ENCODE data around the gene EHMT1. TPM values are rescaled to one million over a fixed set of nuclear protein-coding genes. Genes with fewer than 3 reads are reported as not detected.

EHMT1 gene
- total RNA-seq, 4 donors from 2014 or later = 77.2 to 300 (median 161) TPM

GRCh38 chr9:137827908-137828526, 209.2 kb downstream of the EHMT1 start:
- no peaks in the 10 kb centered on the region for H3K9me3 ChIP-seq
- TF ChIP-seq CTCF (IDR thresholded peaks at IDR 0.05) = no peak
- TF ChIP-seq POLR2A (IDR thresholded peaks at IDR 0.05) = no peak
- no peak overlapping the region for H3K27ac ChIP-seq
- H3K4me1 ChIP-seq = peaks cover 0 to 3% (median 0%) of the 10 kb centered on the region in 4 donors
- DNase-seq = no peak
- peaks cover 0 to 57% (median 0%) of the 10 kb centered on the region in 3 donors for H3K36me3 ChIP-seq
- no peak overlapping the region for H3K4me3 ChIP-seq
- no peaks in the 10 kb centered on the region for H3K27me3 ChIP-seq

GRCh38 chr9:137828527-137829259, 209.9 kb downstream of the EHMT1 start:
- Histone ChIP-seq H3K9me3 (no peaks in the 10 kb centered on the region), H3K27ac (no peak overlapping the region), H3K4me1 (peaks cover 0 to 3% (median 0%) of the 10 kb centered on the region in 4 donors), H3K27me3 (no peaks in the 10 kb centered on the region), H3K36me3 (peaks cover 0 to 64% (median 0%) of the 10 kb centered on the region in 3 donors), H3K4me3 (no peak overlapping the region)
- DNase-seq = no peak
- TF ChIP-seq POLR2A (IDR thresholded peaks at IDR 0.05) (no peak), CTCF (IDR thresholded peaks at IDR 0.05) (no peak)

GRCh38 chr9:137829260-137829996, 210.6 kb downstream of the EHMT1 start:
- Histone ChIP-seq H3K4me1 (peaks cover 0 to 3% (median 0%) of the 10 kb centered on the region in 4 donors), H3K27me3 (no peaks in the 10 kb centered on the region), H3K4me3 (no peak overlapping the region), H3K36me3 (peaks cover 0 to 71% (median 0%) of the 10 kb centered on the region in 3 donors), H3K9me3 (no peaks in the 10 kb centered on the region), H3K27ac (no peak overlapping the region)
- DNase-seq = no peak
- TF ChIP-seq POLR2A (IDR thresholded peaks at IDR 0.05) (no peak), CTCF (IDR thresholded peaks at IDR 0.05) (no peak)

- no peak overlapping the region for H3K27ac ChIP-seq
- H3K4me3 ChIP-seq = no peak overlapping the region
- H3K4me1 ChIP-seq = no peaks in the 10 kb centered on the region
- no peaks in the 10 kb centered on the region for H3K9me3 ChIP-seq
- H3K27me3 ChIP-seq = no peaks in the 10 kb centered on the region
- no peak for DNase-seq
- peaks cover 0 to 78% (median 0%) of the 10 kb centered on the region in 3 donors for H3K36me3 ChIP-seq
- TF ChIP-seq CTCF (IDR thresholded peaks at IDR 0.05) (no peak), POLR2A (IDR thresholded peaks at IDR 0.05) (no peak)
These were observed 213.4 kb downstream of the EHMT1 start for GRCh38 chr9:137832191-137832700.

GRCh38 chr9:137832830-137833590, 214.2 kb downstream of the EHMT1 start:
- DNase-seq = no peak
- Histone ChIP-seq H3K4me1 (no peaks in the 10 kb centered on the region), H3K27ac (no peak overlapping the region), H3K36me3 (peaks cover 0 to 71% (median 0%) of the 10 kb centered on the region in 3 donors), H3K27me3 (no peaks in the 10 kb centered on the region), H3K4me3 (no peak overlapping the region), H3K9me3 (no peaks in the 10 kb centered on the region)
- TF ChIP-seq POLR2A (IDR thresholded peaks at IDR 0.05) = no peak

Data from Peyer's patch (tissue), 4 donors.